NAMALWA (cell line): ENCODE data around the gene EGF.
A peak's percentile ranks its signal among the peaks of the same experiment; 100 is the strongest.
"Not testable (repeated sequence)": the region's sequence is repeated elsewhere in the genome, so short reads cannot be mapped to it uniquely, and the experiment has no call there.

ENCODE experiments used
- DNase-seq: peaks from one replicate; pipeline ENCODE4 v3.0.0-alpha.2; 2015; ENCODE audit warnings: low spot score

EGF gene

GRCh38 chr4:109912706-109913595 lies at the start of gene EGF:
EGF (plus strand) TSS chr4:109912883; CDS start chr4:109913336, 453 bp downstream.
- DNase-seq, result peak; percentile 9

- DNase-seq, result peak; percentile 4
Observed at GRCh38 chr4:109864134-109864533, 48.5 kb upstream of the EGF start.

GRCh38 chr4:109870061-109870460 lies 42.6 kb upstream of the EGF start:
- no peak for DNase-seq

GRCh38 chr4:109872065-109872464 lies 40.6 kb upstream of the EGF start:
- no peak for DNase-seq

GRCh38 chr4:109872950-109873656 lies 39.6 kb upstream of the EGF start:
- no peak for DNase-seq

- DNase-seq, result no peak
Observed at GRCh38 chr4:109873791-109874514, 38.7 kb upstream of the EGF start.

- DNase-seq, result no peak
Observed at GRCh38 chr4:109875106-109875505, 37.6 kb upstream of the EGF start.

- DNase-seq, result not testable (repeated sequence)
Observed at GRCh38 chr4:109875553-109875952, 37.1 kb upstream of the EGF start.

- DNase-seq, result no peak
Observed at GRCh38 chr4:109876634-109877265, 35.9 kb upstream of the EGF start.

GRCh38 chr4:109877400-109877799 lies 35.3 kb upstream of the EGF start:
- DNase-seq, result no peak

- DNase-seq, result no peak
Observed at GRCh38 chr4:109878355-109878754, 34.3 kb upstream of the EGF start.

GRCh38 chr4:109879081-109879480 lies 33.6 kb upstream of the EGF start:
- no peak for DNase-seq

GRCh38 chr4:109879636-109880314 lies 32.9 kb upstream of the EGF start:
- no peak for DNase-seq

- DNase-seq, result no peak
Observed at GRCh38 chr4:109886303-109886702, 26.4 kb upstream of the EGF start.

GRCh38 chr4:109887071-109887470 lies 25.6 kb upstream of the EGF start:
- no peak for DNase-seq

GRCh38 chr4:109890076-109890475 lies 22.6 kb upstream of the EGF start:
- DNase-seq, result no peak

GRCh38 chr4:109902559-109903251 lies 10.0 kb upstream of the EGF start:
- DNase-seq, result no peak

- no peak for DNase-seq
Observed at GRCh38 chr4:109908731-109909130, 4.0 kb upstream of the EGF start.

- no peak for DNase-seq
Observed at GRCh38 chr4:109910256-109910655, 2.4 kb upstream of the EGF start.

- DNase-seq, result no peak
Observed at GRCh38 chr4:109913596-109914241, 1.0 kb downstream of the EGF start.
